IMR-90 (cell line): ENCODE data around the gene TNIP2. TPM values are rescaled to one million over a fixed set of nuclear protein-coding genes. Genes with fewer than 3 reads are reported as not detected.

ENCODE experiments used
- ATAC-seq: fragments of 200-7000 bp; cut with Tn5 transposase; 2 replicates; pipeline ENCODE4 v1.9.1; 2020; ENCODE audit warnings: low read depth, mild to moderate bottlenecking, moderate library complexity
- BruUV-seq: library from RNA; stranded (reverse); fragments of 400-500 nt; replicated peaks from 2 replicates; lab custom pipeline; 2021; lab: Mats Ljungman, UMichigan
- CTCF ChIA-PET: fragments of 300-600 bp; formaldehyde crosslinking; extraction: SDS; loops from one replicate; lab custom pipeline; 2021; ENCODE audit warnings: antibody characterized with exemption; lab: Yijun Ruan, JAX
- POLR2A ChIA-PET: fragments of 300-600 bp; sonication (Branson Sonifier 250); formaldehyde crosslinking; loops from one replicate; lab custom pipeline; 2022; ENCODE audit warnings: antibody characterized with exemption; ENCODE audit not compliant: unreplicated experiment; lab: Charles Lee
- DNase-seq: peaks from one replicate; pipeline ENCODE4 v3.0.0; 2013
- H2AFZ ChIP-seq: replicated peaks from 2 replicates; pipeline ENCODE3; 2013; ENCODE audit warnings: low read length, mild to moderate bottlenecking; ENCODE audit not compliant: poor library complexity
- H2AK5ac ChIP-seq: 2 replicates; pipeline ENCODE4 v1.6.1; 2013; ENCODE audit warnings: low read depth, low read length, inconsistent platforms
- H2AK9ac ChIP-seq: replicated peaks from 2 replicates; pipeline ENCODE3; 2013; ENCODE audit warnings: mild to moderate bottlenecking, low read depth, low read length, moderate library complexity; ENCODE audit not compliant: poor library complexity
- H2BK120ac ChIP-seq: 2 replicates; pipeline ENCODE4 v1.6.1; 2013; ENCODE audit warnings: low read depth, low read length, inconsistent platforms
- H2BK15ac ChIP-seq: 3 replicates; pipeline ENCODE4 v1.6.1; 2013; ENCODE audit warnings: low read depth, low read length, inconsistent platforms
- H2BK20ac ChIP-seq: 2 replicates; pipeline ENCODE4 v1.6.1; 2013; ENCODE audit warnings: low read depth, mild to moderate bottlenecking, inconsistent platforms, low read length, moderate library complexity
- H2BK5ac ChIP-seq: 2 replicates; pipeline ENCODE4 v1.6.1; 2013; ENCODE audit warnings: mild to moderate bottlenecking, low read depth, low read length, inconsistent platforms; ENCODE audit not compliant: poor library complexity, severe bottlenecking
- H3K14ac ChIP-seq: replicated peaks from 2 replicates; pipeline ENCODE4 v1.6.1; 2013; ENCODE audit warnings: low read depth, low read length, inconsistent platforms
- H3K18ac ChIP-seq: 2 replicates; pipeline ENCODE4 v1.6.1; 2013; ENCODE audit warnings: low read depth, low read length, control low read depth
- H3K23ac ChIP-seq: 2 replicates; pipeline ENCODE4 v1.6.1; 2013; ENCODE audit warnings: low read depth, low read length, inconsistent platforms
- H3K27ac ChIP-seq: 2 replicates; pipeline ENCODE4 v1.5.1; 2013; ENCODE audit warnings: mild to moderate bottlenecking, control low read depth, low read length; ENCODE audit not compliant: insufficient read depth
- H3K27me3 ChIP-seq: 2 replicates; pipeline ENCODE4 v1.6.1; 2013; ENCODE audit warnings: low read length; ENCODE audit not compliant: control insufficient read depth, insufficient read depth
- H3K36me3 ChIP-seq: 2 replicates; pipeline ENCODE4 v1.6.1; 2013; ENCODE audit warnings: low read length, mixed read lengths; ENCODE audit not compliant: control insufficient read depth, insufficient read depth
- H3K4ac ChIP-seq: 2 replicates; pipeline ENCODE4 v1.6.1; 2013; ENCODE audit warnings: low read depth, low read length, inconsistent platforms
- H3K4me1 ChIP-seq: 2 replicates; pipeline ENCODE4 v1.6.1; 2013; ENCODE audit warnings: low read length, mixed read lengths; ENCODE audit not compliant: control insufficient read depth, insufficient read depth
- H3K4me2 ChIP-seq: 2 replicates; pipeline ENCODE4 v1.6.1; 2013; ENCODE audit warnings: low read depth, mild to moderate bottlenecking, control low read depth, low read length, moderate library complexity
- H3K4me3 ChIP-seq: 2 replicates; pipeline ENCODE4 v1.5.1; 2013; ENCODE audit warnings: low read depth, mild to moderate bottlenecking, control low read depth, low read length, moderate library complexity; ENCODE audit not compliant: insufficient read depth
- H3K56ac ChIP-seq: 2 replicates; pipeline ENCODE4 v1.6.1; 2013; ENCODE audit warnings: low read length, inconsistent platforms; ENCODE audit not compliant: insufficient read depth; ENCODE audit errors: extremely low read depth
- H3K79me1 ChIP-seq, 2 experiments: 2 replicates each; pipeline ENCODE4 v1.6.1; 2013; ENCODE audit warnings: low read length in 2 of 2, inconsistent platforms in 1 of 2, low read depth in 1 of 2
- H3K9ac ChIP-seq: 2 replicates; pipeline ENCODE4 v1.6.1; 2013; ENCODE audit warnings: low read depth, low read length, control low read depth
- H3K9me1 ChIP-seq: 2 replicates; pipeline ENCODE4 v1.6.1; 2013; ENCODE audit warnings: low read length, inconsistent platforms; ENCODE audit not compliant: insufficient read depth
- H3K9me3 ChIP-seq: 2 replicates; pipeline ENCODE4 v1.6.1; 2013; ENCODE audit warnings: low read length; ENCODE audit not compliant: control insufficient read depth, insufficient read depth
- H4K20me1 ChIP-seq: 2 replicates; pipeline ENCODE4 v1.6.1; 2013; ENCODE audit warnings: low read length, inconsistent platforms; ENCODE audit not compliant: insufficient read depth
- H4K5ac ChIP-seq: 2 replicates; pipeline ENCODE4 v1.6.1; 2013; ENCODE audit warnings: mild to moderate bottlenecking, low read depth, low read length, control low read depth
- H4K8ac ChIP-seq, 2 experiments: 2 replicates each; pipeline ENCODE4 v1.6.1; 2013; ENCODE audit warnings: low read depth in 2 of 2, low read length in 2 of 2, control low read depth in 1 of 2, inconsistent platforms in 1 of 2
- H4K91ac ChIP-seq: 2 replicates; pipeline ENCODE4 v1.6.1; 2013; ENCODE audit warnings: low read depth, low read length, inconsistent platforms; ENCODE audit not compliant: insufficient read depth
- BHLHE40 ChIP-seq: fragments of 150-350 bp; IDR thresholded peaks from 2 replicates; pipeline ENCODE4 v1.6.1; 2016; ENCODE audit warnings: mild to moderate bottlenecking, low read depth, low read length
- CEBPB ChIP-seq: IDR thresholded peaks from 2 replicates; pipeline ENCODE4 v1.6.1; 2012; ENCODE audit warnings: low read depth, low read length, improper control_type of control experiment
- CHD1 ChIP-seq: IDR thresholded peaks from 2 replicates; pipeline ENCODE4 v1.6.1; 2012; ENCODE audit warnings: low read depth, low read length, improper control_type of control experiment
- CTCF ChIP-seq: conservative IDR thresholded peaks from 2 replicates; pipeline ENCODE4 v1.5.1; 2012; ENCODE audit warnings: mild to moderate bottlenecking, low read depth, low read length, improper control_type of control experiment
- FOS ChIP-seq: fragments of 150-350 bp; IDR thresholded peaks from 2 replicates; pipeline ENCODE4 v1.6.1; 2016; ENCODE audit warnings: low read depth, low read length
- MAFK ChIP-seq: IDR thresholded peaks from 2 replicates; pipeline ENCODE4 v1.6.1; 2012; ENCODE audit warnings: low read depth, low read length, improper control_type of control experiment
- MAZ ChIP-seq: IDR thresholded peaks from 2 replicates; pipeline ENCODE4 v1.6.1; 2012; ENCODE audit warnings: low read depth, mild to moderate bottlenecking, low read length, improper control_type of control experiment, moderate library complexity, borderline replicate concordance
- MXI1 ChIP-seq: IDR thresholded peaks from 2 replicates; pipeline ENCODE4 v1.6.1; 2012; ENCODE audit warnings: low read depth, mild to moderate bottlenecking, low read length, moderate library complexity, borderline replicate concordance
- NFE2L2 ChIP-seq: fragments of 150-350 bp; IDR thresholded peaks from 2 replicates; pipeline ENCODE4 v1.6.1; 2016; ENCODE audit warnings: low read depth, mild to moderate bottlenecking, low read length
- POLR2A ChIP-seq: IDR thresholded peaks from 2 replicates; pipeline ENCODE4 v1.6.1; 2012; ENCODE audit warnings: mild to moderate bottlenecking, low read depth, low read length
- RAD21 ChIP-seq: IDR thresholded peaks from 2 replicates; pipeline ENCODE4 v1.6.1; 2012; ENCODE audit warnings: low read length, improper control_type of control experiment
- RCOR1 ChIP-seq: IDR thresholded peaks from 2 replicates; pipeline ENCODE4 v1.6.1; 2012; ENCODE audit warnings: mild to moderate bottlenecking, low read length, improper control_type of control experiment; ENCODE audit not compliant: insufficient replicate concordance
- RFX5 ChIP-seq: IDR thresholded peaks from 2 replicates; pipeline ENCODE4 v1.8.0; 2012; ENCODE audit warnings: low read depth, mild to moderate bottlenecking, low read length, moderate library complexity
- SMC3 ChIP-seq: fragments of 150-350 bp; IDR thresholded peaks from 2 replicates; pipeline ENCODE4 v1.6.1; 2016; ENCODE audit warnings: low read depth, mild to moderate bottlenecking, antibody characterized with exemption, low read length, moderate library complexity
- WGBS, 2 experiments: methylation state at CpG; one replicate each; pipeline versions ENCODE4 v1.1.5 to v1.1.7; 2013; ENCODE audit warnings: missing lambda C conversion rate in 2 of 2; ENCODE audit not compliant: insufficient read length in 1 of 2; ENCODE audit errors: extremely low coverage in 2 of 2; 5-methylcytosine and 5-hydroxymethylcytosine counted together
- dilution Hi-C: fragments of 300-500 bp; cut with HindIII; formaldehyde crosslinking; loops from one replicate; pipeline ENCODE4 v1.14.3; 2018; ENCODE audit warnings: low sequenced_read_pairs; ENCODE audit not compliant: unreplicated experiment
- in situ Hi-C: fragments of 300-500 bp; cut with MboI; formaldehyde crosslinking; loops from 3 replicates; pipeline ENCODE4 v1.14.3; 2019; ENCODE audit warnings: low sequenced_read_pairs, inconsistent platforms, mixed read lengths
- intact Hi-C: fragments of 100-400 bp; cut with micrococcal nuclease; formaldehyde crosslinking; loops from 2 replicates; pipeline ENCODE4 v1.10.0; 2022
- polyA plus RNA-seq, 3 experiments: library from polyadenylated mRNA; depleted of rRNA; stranded (reverse); fragments of >200 nt; gene quantifications; 2 replicates each; pipeline ENCODE4 v1.2.3, GENCODE V29; 2012; ENCODE audit warnings: low replicate concordance in 1 of 3
- total RNA-seq: library from RNA; depleted of rRNA; stranded (reverse); fragments of >200 nt; gene quantifications from 2 replicates; pipeline ENCODE4 v1.2.3, GENCODE V29; 2012
- TF ChIP-seq, protein P1 (sequence below): fragments of 150-350 bp; IDR thresholded peaks from 2 replicates; pipeline ENCODE4 v1.6.1; 2017; ENCODE audit warnings: mild to moderate bottlenecking, antibody characterized with exemption, low read length, low read depth
- TF ChIP-seq, protein P2 (sequence below): fragments of 150-350 bp; IDR thresholded peaks from 2 replicates; pipeline ENCODE4 v1.6.1; 2016; ENCODE audit warnings: low read depth, mild to moderate bottlenecking, low read length, moderate library complexity, borderline replicate concordance

TNIP2 gene
- total and polyA plus RNA-seq, 2 of the 4 experiments (the other 2 are of a cell fraction) = 33.3 to 38.5 TPM

GRCh38 chr4:2767046-2767704 is 11.0 kb upstream of the TNIP2 start:
- H3K27ac ChIP-seq = no peak overlapping the region
- H2AK5ac ChIP-seq = no peak overlapping the region
- H3K9me1 ChIP-seq = no peaks in the 10 kb centered on the region
- H3K56ac ChIP-seq = no peak overlapping the region
- ATAC-seq = no peak
- no peaks in the 10 kb centered on the region for H3K36me3 ChIP-seq
- H3K23ac ChIP-seq = no peak overlapping the region
- ChIA-PET CTCF (no interaction called here), POLR2A (no interaction called here)
- no peak overlapping the region for H3K4ac ChIP-seq
- no peaks in the 10 kb centered on the region for H3K9me3 ChIP-seq
- intact Hi-C loops = no loop called here
- no peaks in the 10 kb centered on the region for H4K20me1 ChIP-seq
- no peak overlapping the region for H2BK5ac ChIP-seq
- TF ChIP-seq, protein P1, sequence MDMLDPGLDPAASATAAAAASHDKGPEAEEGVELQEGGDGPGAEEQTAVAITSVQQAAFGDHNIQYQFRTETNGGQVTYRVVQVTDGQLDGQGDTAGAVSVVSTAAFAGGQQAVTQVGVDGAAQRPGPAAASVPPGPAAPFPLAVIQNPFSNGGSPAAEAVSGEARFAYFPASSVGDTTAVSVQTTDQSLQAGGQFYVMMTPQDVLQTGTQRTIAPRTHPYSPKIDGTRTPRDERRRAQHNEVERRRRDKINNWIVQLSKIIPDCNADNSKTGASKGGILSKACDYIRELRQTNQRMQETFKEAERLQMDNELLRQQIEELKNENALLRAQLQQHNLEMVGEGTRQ = no peak
- TF ChIP-seq SMC3 (no peak), RFX5 (no peak), CEBPB (no peak), CTCF (no peak), NFE2L2 (no peak), RCOR1 (no peak), BHLHE40 (no peak), MAZ (no peak), CHD1 (no peak), MXI1 (no peak), POLR2A (no peak), RAD21 (no peak), MAFK (no peak), FOS (no peak)
- TF ChIP-seq, protein P2, sequence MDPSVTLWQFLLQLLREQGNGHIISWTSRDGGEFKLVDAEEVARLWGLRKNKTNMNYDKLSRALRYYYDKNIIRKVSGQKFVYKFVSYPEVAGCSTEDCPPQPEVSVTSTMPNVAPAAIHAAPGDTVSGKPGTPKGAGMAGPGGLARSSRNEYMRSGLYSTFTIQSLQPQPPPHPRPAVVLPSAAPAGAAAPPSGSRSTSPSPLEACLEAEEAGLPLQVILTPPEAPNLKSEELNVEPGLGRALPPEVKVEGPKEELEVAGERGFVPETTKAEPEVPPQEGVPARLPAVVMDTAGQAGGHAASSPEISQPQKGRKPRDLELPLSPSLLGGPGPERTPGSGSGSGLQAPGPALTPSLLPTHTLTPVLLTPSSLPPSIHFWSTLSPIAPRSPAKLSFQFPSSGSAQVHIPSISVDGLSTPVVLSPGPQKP = no peak
- H3K14ac ChIP-seq = no peak overlapping the region
- no peak overlapping the region for H3K4me3 ChIP-seq
- in situ Hi-C loops = loop anchor here (25.0 kb wide), 1 partner anchor 270 kb away; no protein-coding TSS in a partner anchor
- 91% methylated on average over 5 of the region's 5 CpGs; no CpG with 5 or more reads in 1 of the 2 experiments for WGBS, 2 experiments
- no peaks in the 10 kb centered on the region for H3K27me3 ChIP-seq
- H3K9ac ChIP-seq = no peak overlapping the region
- no peak overlapping the region for H4K5ac ChIP-seq
- H4K8ac ChIP-seq = no peak overlapping the region
- no peak overlapping the region for H2BK20ac ChIP-seq
- no peaks in the 10 kb centered on the region for H3K79me1 ChIP-seq
- no TSS peak for BruUV-seq
- no peak overlapping the region for H3K4me2 ChIP-seq
- no peak for DNase-seq
- no peak overlapping the region for H2BK15ac ChIP-seq
- H3K18ac ChIP-seq = no peak overlapping the region
- no peak overlapping the region for H4K91ac ChIP-seq
- no peak overlapping the region for H2AK9ac ChIP-seq
- no peak overlapping the region for H2BK120ac ChIP-seq
- dilution Hi-C loops = no loop called here
- peaks cover 8% of the 10 kb centered on the region; the same call in 1 of the 2 replicates for H3K4me1 ChIP-seq
- no peak overlapping the region for H2AFZ ChIP-seq
